GM12892 (cell line): ENCODE results near the gene CLEC2A.
"Not testable (repeated sequence)": the region's sequence is repeated elsewhere in the genome, so short reads cannot be mapped to it uniquely, and the experiment has no call there.

Source experiments
- DNase-seq: peaks from one replicate; pipeline ENCODE4 v3.0.0; 2011; ENCODE audit not compliant: insufficient read length
- FAIRE-seq: peaks from 2 replicates; lab custom pipeline; 2011; peaks lifted over from hg19 to GRCh38; lab: Jason Lieb, UNC
- POLR2A ChIP-seq: IDR thresholded peaks from 2 replicates; pipeline ENCODE4 v1.6.1; 2011; ENCODE audit warnings: low read depth, low read length, control low read depth
- POLR2AphosphoS5 ChIP-seq: IDR thresholded peaks from 2 replicates; pipeline ENCODE4 v1.6.1; 2011; ENCODE audit warnings: low read depth, low read length, control low read depth
- TAF1 ChIP-seq: IDR thresholded peaks from 2 replicates; pipeline ENCODE4 v1.6.1; 2011; ENCODE audit warnings: low read depth, mild to moderate bottlenecking, control low read depth, low read length, borderline replicate concordance

Gene CLEC2A

DNA sequence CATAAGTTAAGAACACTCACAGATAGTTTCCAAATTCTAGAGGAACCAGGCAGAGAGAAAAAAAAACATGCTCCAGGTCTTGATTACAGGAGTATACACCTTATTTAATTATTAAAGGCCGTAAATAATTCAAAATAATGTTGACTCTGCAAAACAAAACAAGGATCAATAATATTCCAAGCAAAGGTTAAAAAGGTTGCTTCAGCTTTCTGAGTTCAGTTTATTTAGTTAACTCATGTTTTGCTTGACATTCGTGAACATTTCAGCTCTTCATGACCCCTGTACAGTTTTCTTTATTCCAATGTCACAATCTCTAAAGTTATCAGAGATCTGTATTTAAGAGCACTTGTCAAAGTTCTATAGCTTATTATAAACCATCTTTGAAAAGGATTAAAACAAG is 31.2 kb downstream of the CLEC2A start:
- DNase-seq: no peak
- no peak for FAIRE-seq
- TF ChIP-seq POLR2A: no peak
- TF ChIP-seq POLR2AphosphoS5: no peak
- TF ChIP-seq TAF1: no peak

GRCh38 chr12:9899209-9899608 is 33.0 kb downstream of the CLEC2A start:
- DNase-seq (no peak), FAIRE-seq (no peak)
- TF ChIP-seq TAF1 (no peak), POLR2AphosphoS5 (no peak), POLR2A (no peak)

GRCh38 chr12:9897535-9897934 is 34.6 kb downstream of the CLEC2A start:
- no peak for FAIRE-seq
- DNase-seq: no peak
- TF ChIP-seq TAF1: no peak
- no peak for TF ChIP-seq POLR2AphosphoS5
- TF ChIP-seq POLR2A: no peak

DNA sequence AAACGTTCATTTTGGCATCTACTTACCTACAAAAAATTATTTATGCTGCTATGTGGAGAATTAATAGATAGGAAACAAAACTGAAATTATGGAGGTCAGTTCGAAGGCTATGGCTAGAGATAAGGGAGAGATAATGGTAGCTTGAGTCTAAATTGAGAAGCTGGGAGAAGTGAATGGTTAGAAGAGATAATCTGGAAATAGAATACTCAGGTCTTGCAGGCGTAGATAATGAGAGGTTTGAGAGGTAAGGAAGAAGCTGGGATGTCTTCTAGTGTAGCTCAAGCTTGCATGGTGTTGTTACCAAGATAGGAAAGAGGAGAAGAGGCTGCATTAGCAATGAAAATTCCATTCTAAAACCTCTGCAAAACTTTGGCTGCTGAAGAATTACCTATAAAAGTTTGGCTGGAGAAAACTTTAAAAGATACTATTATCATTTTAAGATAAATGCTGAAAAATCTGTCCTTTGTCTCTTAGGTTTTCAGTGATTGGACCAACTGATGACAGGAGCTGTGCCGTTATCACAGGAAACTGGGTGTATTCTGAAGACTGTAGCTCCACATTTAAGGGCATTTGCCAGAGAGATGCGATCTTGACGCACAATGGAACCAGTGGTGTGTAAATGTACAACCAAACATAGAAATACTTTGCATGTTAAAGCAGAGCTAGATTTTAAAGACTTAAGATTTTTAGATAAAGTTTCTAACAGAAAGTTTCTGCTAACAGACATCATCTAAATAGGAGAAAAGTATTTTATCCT is 36.8 kb downstream of the CLEC2A start:
- no peak for FAIRE-seq
- no peak for DNase-seq
- TF ChIP-seq TAF1 (no peak), POLR2A (no peak), POLR2AphosphoS5 (no peak)

DNA sequence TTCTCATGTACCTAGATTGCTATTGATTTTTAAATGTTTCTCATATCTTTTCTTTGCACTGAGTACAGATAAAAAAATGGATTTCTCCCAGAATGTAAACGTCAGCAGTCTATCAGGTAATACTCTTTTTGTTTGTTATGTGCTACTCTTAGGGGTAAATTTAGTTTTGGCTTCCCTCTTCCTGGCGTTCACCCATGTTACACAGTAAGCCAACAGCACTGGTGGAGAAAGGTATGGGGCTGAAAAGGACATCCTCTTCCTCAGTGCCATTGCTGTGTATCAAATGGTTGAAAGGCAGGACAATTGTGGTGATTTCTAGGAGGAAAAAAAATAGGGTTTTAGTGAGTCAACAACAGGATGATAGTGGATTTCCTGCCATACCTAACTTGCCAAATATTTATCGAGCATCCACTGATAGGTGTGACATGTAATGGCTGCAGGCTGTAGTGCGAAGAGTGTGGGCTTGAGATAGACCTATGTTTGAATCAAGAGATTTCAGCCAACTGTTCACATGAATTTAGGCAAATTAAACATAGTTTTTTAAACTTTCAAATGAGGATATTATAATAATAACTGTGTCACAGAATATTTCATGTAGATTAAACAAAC is 43.4 kb downstream of the CLEC2A start:
- TF ChIP-seq POLR2A (no peak), TAF1 (no peak), POLR2AphosphoS5 (no peak)
- FAIRE-seq: no peak

GRCh38 chr12:9883175-9883574 is 49.0 kb downstream of the CLEC2A start:
- DNase-seq (no peak), FAIRE-seq (no peak)
- TF ChIP-seq TAF1 (no peak), POLR2A (no peak), POLR2AphosphoS5 (no peak)

More for the DNA sequence above, 43.4 kb downstream of the CLEC2A start:
- no peak for DNase-seq

DNA sequence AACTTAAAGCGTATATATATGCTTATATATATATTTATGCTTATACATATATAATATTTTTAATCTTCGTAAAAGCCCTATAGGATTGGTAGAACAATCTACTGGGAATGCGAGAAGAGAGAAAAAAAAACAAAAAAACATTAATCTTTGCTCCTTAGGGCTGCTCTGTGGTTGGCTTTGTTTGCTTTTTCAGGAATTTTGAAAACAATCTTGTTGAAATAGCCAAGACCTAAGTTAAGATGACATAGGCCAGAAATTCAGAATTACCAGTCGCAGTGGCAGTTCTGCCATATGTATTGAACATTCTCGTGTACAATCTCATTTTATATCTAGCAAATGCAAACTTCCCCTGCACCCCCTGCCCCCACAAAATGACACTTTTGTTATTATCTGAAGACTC is 50.2 kb downstream of the CLEC2A start:
- DNase-seq (no peak), FAIRE-seq (no peak)
- TF ChIP-seq TAF1: no peak
- no peak for TF ChIP-seq POLR2AphosphoS5
- TF ChIP-seq POLR2A: no peak

GRCh38 chr12:9881246-9881645 is 50.9 kb downstream of the CLEC2A start, which contains the start of gene KLRF2:
KLRF2 (plus strand) TSS chr12:9881489; CDS start chr12:9881596, 107 bp downstream.
- no peak for DNase-seq
- FAIRE-seq: no peak
- TF ChIP-seq TAF1 (no peak), POLR2A (no peak), POLR2AphosphoS5 (no peak)

GRCh38 chr12:9880532-9881078 is 51.6 kb downstream of the CLEC2A start:
- FAIRE-seq (no peak), DNase-seq (no peak)
- no peak for TF ChIP-seq POLR2AphosphoS5
- TF ChIP-seq TAF1: no peak
- no peak for TF ChIP-seq POLR2A

DNA sequence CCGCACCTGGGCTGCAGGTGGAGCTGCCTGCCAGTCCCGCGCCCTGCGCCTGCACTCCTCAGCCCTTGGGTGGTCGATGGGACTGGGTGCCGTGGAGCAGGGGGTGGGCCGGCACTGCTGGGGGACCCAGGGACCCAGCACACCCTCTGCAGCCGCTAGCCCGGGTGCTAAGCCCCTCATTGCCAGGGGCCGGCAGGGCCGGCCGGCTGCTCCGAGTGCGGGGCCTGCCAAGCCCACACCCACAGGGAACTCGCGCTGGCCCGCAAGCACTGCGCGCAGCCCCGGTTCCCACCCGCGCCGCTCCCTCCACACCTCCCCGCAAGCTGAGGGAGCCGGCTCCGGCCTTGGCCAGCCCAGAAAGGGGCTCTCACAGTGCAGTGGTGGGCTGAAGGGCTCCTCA is 56.0 kb downstream of the CLEC2A start:
- DNase-seq, FAIRE-seq: not testable (repeated sequence)

DNA sequence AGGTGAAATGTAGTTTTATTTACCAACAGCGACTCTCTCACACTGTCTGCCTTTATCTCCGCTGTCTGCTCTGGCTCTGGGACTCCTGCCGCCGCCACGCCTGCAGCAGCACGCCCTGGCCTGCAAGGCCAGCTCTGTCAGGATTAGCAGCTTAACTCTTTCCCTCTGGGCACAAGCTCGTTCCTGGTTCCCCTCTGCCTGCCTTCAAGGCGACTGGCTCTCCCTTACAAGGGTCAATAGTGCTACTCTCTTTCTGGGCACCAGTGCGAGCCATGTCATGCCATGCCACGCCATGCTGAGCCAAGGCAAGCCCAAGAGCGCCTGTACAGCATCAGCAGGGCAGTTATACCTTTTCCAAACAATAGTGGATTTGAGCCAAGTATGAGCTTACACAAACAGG is 59.4 kb downstream of the CLEC2A start:
- DNase-seq: no peak
- TF ChIP-seq TAF1 (no peak), POLR2AphosphoS5 (no peak), POLR2A (no peak)
- FAIRE-seq: no peak

DNA sequence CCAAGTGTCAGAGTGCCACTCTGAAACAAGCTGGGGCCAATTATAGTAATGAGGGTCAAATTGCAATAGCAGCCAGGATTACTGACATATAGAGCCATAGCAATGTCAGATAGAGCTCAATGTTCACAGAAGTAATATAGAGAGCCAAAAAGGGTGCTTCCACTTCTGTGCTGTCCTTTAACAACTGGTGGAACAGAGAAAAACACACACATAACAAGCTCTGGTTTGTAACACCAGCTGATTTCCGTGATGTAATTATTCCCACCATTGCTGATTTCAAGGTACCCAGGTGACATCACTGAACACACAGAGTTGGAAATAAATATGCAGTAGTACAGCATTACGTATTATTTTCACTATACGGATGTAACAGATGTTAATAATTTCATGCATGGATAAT is 60.0 kb downstream of the CLEC2A start:
- no peak for TF ChIP-seq POLR2AphosphoS5
- TF ChIP-seq POLR2A: no peak
- TF ChIP-seq TAF1: no peak
- DNase-seq: no peak
- no peak for FAIRE-seq

DNA sequence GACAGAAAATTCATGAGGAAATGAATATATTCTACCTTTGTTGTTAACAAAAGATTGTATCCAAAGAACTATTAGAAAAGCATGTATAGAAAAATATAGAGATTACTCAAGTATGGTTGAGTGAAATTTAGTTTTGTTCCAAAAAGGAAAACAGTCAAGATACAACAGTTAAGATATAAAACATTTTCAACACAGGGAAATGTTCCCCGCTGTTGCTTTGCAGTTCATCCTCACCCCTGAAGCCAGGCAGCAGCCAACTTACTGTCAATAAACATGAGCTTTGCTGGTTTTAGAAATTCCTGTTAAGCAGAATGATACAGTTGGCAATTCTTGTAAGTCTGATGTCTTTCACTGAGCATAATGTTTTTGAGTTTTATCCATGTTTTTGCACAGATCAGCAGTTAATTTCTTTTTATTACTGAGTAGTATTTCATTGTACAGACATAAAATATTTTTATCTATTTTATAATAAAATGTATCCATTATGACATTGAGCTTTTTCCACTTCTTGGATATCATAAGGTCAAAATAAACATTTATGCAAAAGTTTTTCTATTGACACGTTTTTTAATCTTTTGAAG is 61.8 kb downstream of the CLEC2A start:
- FAIRE-seq: no peak

More for the DNA sequence above, 61.8 kb downstream of the CLEC2A start:
- no peak for TF ChIP-seq TAF1
- DNase-seq: no peak
